ENCODE measurements around the gene ADAMTS20.
"Not testable (repeated sequence)": the region's sequence is repeated elsewhere in the genome, so short reads cannot be mapped to it uniquely, and the experiment has no call there.

ADAMTS20 gene

GRCh38 chr12:43345023-43345422, 207.0 kb downstream of the ADAMTS20 start:
- Histone ChIP-seq H3K4me3 (no peak overlapping the region), H3K9ac (ENCODE audit: insufficient read length) (no peak overlapping the region), H3K27ac (no peak overlapping the region), H3K9me3 (ENCODE audit: low read depth, low read length) (0 out of 2 replicates have a peak, but pooled peaks cover 3% of the 10 kb centered on the region), H3K36me3 (ENCODE audit: insufficient read depth, low read length) (no peaks in the 10 kb centered on the region)
- no peak for DNase-seq (ENCODE audit: low read depth, low spot score)
- TF ChIP-seq POLR2AphosphoS5 (IDR thresholded peaks at IDR 0.05; ENCODE audit: borderline replicate concordance, low read depth, low read length) (no peak), EZH2 (IDR thresholded peaks at IDR 0.05) (no peak), FOXP2 (optimal IDR thresholded peaks at IDR 0.05; ENCODE audit: control extremely low read depth, extremely low read length, insufficient read depth) (no peak)

- H3K27ac ChIP-seq; H3K9ac ChIP-seq (ENCODE audit: insufficient read length); DNase-seq (ENCODE audit: low read depth, low spot score); H3K4me3 ChIP-seq; H3K9me3 ChIP-seq (ENCODE audit: low read depth, low read length); H3K36me3 ChIP-seq (ENCODE audit: insufficient read depth, low read length): not testable (repeated sequence)
Measured at GRCh38 chr12:43341785-43342313, 210.2 kb downstream of the ADAMTS20 start.

GRCh38 chr12:43338848-43339526, 213.0 kb downstream of the ADAMTS20 start:
- no peak for DNase-seq (ENCODE audit: low read depth, low spot score)
- TF ChIP-seq EZH2 (IDR thresholded peaks at IDR 0.05) (no peak), FOXP2 (optimal IDR thresholded peaks at IDR 0.05; ENCODE audit: control extremely low read depth, extremely low read length, insufficient read depth) (no peak), POLR2AphosphoS5 (IDR thresholded peaks at IDR 0.05; ENCODE audit: borderline replicate concordance, low read depth, low read length) (no peak)
- Histone ChIP-seq H3K9ac (ENCODE audit: insufficient read length) (no peak overlapping the region), H3K36me3 (ENCODE audit: insufficient read depth, low read length) (no peaks in the 10 kb centered on the region), H3K4me3 (no peak overlapping the region), H3K27ac (no peak overlapping the region), H3K9me3 (ENCODE audit: low read depth, low read length) (no peaks in the 10 kb centered on the region)

GRCh38 chr12:43337571-43338444, 214.2 kb downstream of the ADAMTS20 start:
- Histone ChIP-seq H3K9me3 (ENCODE audit: low read depth, low read length) (no peaks in the 10 kb centered on the region), H3K36me3 (ENCODE audit: insufficient read depth, low read length) (no peaks in the 10 kb centered on the region), H3K4me3 (no peak overlapping the region), H3K27ac (no peak overlapping the region), H3K9ac (ENCODE audit: insufficient read length) (no peak overlapping the region)
- TF ChIP-seq EZH2 (IDR thresholded peaks at IDR 0.05) = no peak
- TF ChIP-seq POLR2AphosphoS5 (IDR thresholded peaks at IDR 0.05; ENCODE audit: borderline replicate concordance, low read depth, low read length) = no peak
- no peak for TF ChIP-seq FOXP2 (optimal IDR thresholded peaks at IDR 0.05; ENCODE audit: control extremely low read depth, extremely low read length, insufficient read depth)
- DNase-seq (ENCODE audit: low read depth, low spot score) = no peak

- DNase-seq (ENCODE audit: low read depth, low spot score) = no peak
- H3K27ac ChIP-seq = no peak overlapping the region
- no peaks in the 10 kb centered on the region for H3K9me3 ChIP-seq (ENCODE audit: low read depth, low read length)
- H3K36me3 ChIP-seq (ENCODE audit: insufficient read depth, low read length) = no peaks in the 10 kb centered on the region
- H3K9ac ChIP-seq (ENCODE audit: insufficient read length) = no peak overlapping the region
- TF ChIP-seq FOXP2 (optimal IDR thresholded peaks at IDR 0.05; ENCODE audit: control extremely low read depth, extremely low read length, insufficient read depth) (no peak), POLR2AphosphoS5 (IDR thresholded peaks at IDR 0.05; ENCODE audit: borderline replicate concordance, low read depth, low read length) (no peak), EZH2 (IDR thresholded peaks at IDR 0.05) (no peak)
- H3K4me3 ChIP-seq = no peak overlapping the region
Measured at GRCh38 chr12:43336962-43337555, 214.9 kb downstream of the ADAMTS20 start.

GRCh38 chr12:43333644-43334043, 218.4 kb downstream of the ADAMTS20 start:
- Histone ChIP-seq H3K27ac (no peak overlapping the region), H3K4me3 (no peak overlapping the region), H3K9me3 (ENCODE audit: low read depth, low read length) (no peaks in the 10 kb centered on the region), H3K9ac (ENCODE audit: insufficient read length) (no peak overlapping the region), H3K36me3 (ENCODE audit: insufficient read depth, low read length) (no peaks in the 10 kb centered on the region)
- no peak for DNase-seq (ENCODE audit: low read depth, low spot score)
- no peak for TF ChIP-seq EZH2 (IDR thresholded peaks at IDR 0.05)

GRCh38 chr12:43332977-43333640, 218.9 kb downstream of the ADAMTS20 start:
- Histone ChIP-seq H3K9me3 (ENCODE audit: low read depth, low read length) (no peaks in the 10 kb centered on the region), H3K4me3 (no peak overlapping the region), H3K27ac (no peak overlapping the region), H3K9ac (ENCODE audit: insufficient read length) (no peak overlapping the region), H3K36me3 (ENCODE audit: insufficient read depth, low read length) (no peaks in the 10 kb centered on the region)
- no peak for DNase-seq (ENCODE audit: low read depth, low spot score)
- TF ChIP-seq POLR2AphosphoS5 (IDR thresholded peaks at IDR 0.05; ENCODE audit: borderline replicate concordance, low read depth, low read length) = no peak
- TF ChIP-seq EZH2 (IDR thresholded peaks at IDR 0.05) = no peak
- TF ChIP-seq FOXP2 (optimal IDR thresholded peaks at IDR 0.05; ENCODE audit: control extremely low read depth, extremely low read length, insufficient read depth) = no peak

GRCh38 chr12:43331935-43332334, 220.1 kb downstream of the ADAMTS20 start:
- TF ChIP-seq FOXP2 (optimal IDR thresholded peaks at IDR 0.05; ENCODE audit: control extremely low read depth, extremely low read length, insufficient read depth) (no peak), EZH2 (IDR thresholded peaks at IDR 0.05) (no peak), POLR2AphosphoS5 (IDR thresholded peaks at IDR 0.05; ENCODE audit: borderline replicate concordance, low read depth, low read length) (no peak)
- Histone ChIP-seq H3K9ac (ENCODE audit: insufficient read length) (no peak overlapping the region), H3K4me3 (no peak overlapping the region), H3K36me3 (ENCODE audit: insufficient read depth, low read length) (no peaks in the 10 kb centered on the region), H3K27ac (no peak overlapping the region), H3K9me3 (ENCODE audit: low read depth, low read length) (no peaks in the 10 kb centered on the region)
- DNase-seq (ENCODE audit: low read depth, low spot score) = no peak

Measured in SK-N-MC (cell line).